Thyroid gland (tissue), 4 donors: ENCODE data around the gene PANX3.

Source experiments
- POLR2A ChIP-seq, 2 donors: fragments of 450-650 bp; IDR thresholded peaks; one replicate each; pipeline ENCODE4 v1.6.1; 2017; ENCODE audit warnings: antibody characterized with exemption in 2 of 2, mild to moderate bottlenecking in 2 of 2, moderate library complexity in 1 of 2
- TF ChIP-seq, protein P1 (sequence below), 6 experiments: fragments of 200-600 bp in 3 of 6; fragments of 450-650 bp in 3 of 6; sonication (generic) in 3 of 6; IDR thresholded peaks; one replicate each; pipeline ENCODE4 v1.5.1; 2016 to 2019; ENCODE audit warnings: antibody characterized with exemption in 6 of 6, mild to moderate bottlenecking in 2 of 6, inconsistent platforms in 1 of 6, moderate library complexity in 1 of 6

DNA sequence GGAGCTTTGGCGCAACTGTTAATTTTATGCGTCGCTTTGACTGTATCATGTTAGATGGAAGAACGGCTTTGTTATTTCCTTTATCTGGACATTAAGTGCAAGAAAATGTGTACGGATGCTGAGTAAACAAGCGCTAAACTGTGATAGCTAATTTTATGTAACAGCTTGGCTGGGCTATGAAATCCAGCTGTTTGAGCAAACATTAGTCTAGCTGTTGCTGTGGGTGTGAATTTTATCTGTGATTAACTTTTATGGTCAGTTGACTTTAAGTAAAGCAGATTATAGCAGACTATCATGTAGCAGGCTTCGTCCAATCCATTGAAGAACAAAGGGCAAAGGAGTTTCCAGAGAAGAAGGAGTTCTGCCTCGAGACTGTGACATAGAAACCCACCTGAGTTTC, 27.4 kb upstream of the PANX3 start:
- TF ChIP-seq, protein P1, sequence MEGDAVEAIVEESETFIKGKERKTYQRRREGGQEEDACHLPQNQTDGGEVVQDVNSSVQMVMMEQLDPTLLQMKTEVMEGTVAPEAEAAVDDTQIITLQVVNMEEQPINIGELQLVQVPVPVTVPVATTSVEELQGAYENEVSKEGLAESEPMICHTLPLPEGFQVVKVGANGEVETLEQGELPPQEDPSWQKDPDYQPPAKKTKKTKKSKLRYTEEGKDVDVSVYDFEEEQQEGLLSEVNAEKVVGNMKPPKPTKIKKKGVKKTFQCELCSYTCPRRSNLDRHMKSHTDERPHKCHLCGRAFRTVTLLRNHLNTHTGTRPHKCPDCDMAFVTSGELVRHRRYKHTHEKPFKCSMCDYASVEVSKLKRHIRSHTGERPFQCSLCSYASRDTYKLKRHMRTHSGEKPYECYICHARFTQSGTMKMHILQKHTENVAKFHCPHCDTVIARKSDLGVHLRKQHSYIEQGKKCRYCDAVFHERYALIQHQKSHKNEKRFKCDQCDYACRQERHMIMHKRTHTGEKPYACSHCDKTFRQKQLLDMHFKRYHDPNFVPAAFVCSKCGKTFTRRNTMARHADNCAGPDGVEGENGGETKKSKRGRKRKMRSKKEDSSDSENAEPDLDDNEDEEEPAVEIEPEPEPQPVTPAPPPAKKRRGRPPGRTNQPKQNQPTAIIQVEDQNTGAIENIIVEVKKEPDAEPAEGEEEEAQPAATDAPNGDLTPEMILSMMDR (IDR thresholded peaks at IDR 0.05) = no peak
- no peak for TF ChIP-seq POLR2A (IDR thresholded peaks at IDR 0.05)
